ENCODE results near the gene CNTNAP2.

CNTNAP2 gene

GRCh38 chr7:147428075-147428474 is 1311.5 kb downstream of the CNTNAP2 start:
- no peak for DNase-seq

- no peak for DNase-seq
Observed at GRCh38 chr7:147429961-147430360, 1313.4 kb downstream of the CNTNAP2 start.

GRCh38 chr7:147432079-147432478 is 1315.5 kb downstream of the CNTNAP2 start:
- no peak for DNase-seq

- DNase-seq, result no peak
Observed at GRCh38 chr7:147432576-147432975, 1316.0 kb downstream of the CNTNAP2 start.

- DNase-seq, result no peak
Observed at GRCh38 chr7:147436718-147437117, 1320.1 kb downstream of the CNTNAP2 start.

GRCh38 chr7:147438216-147438615 is 1321.6 kb downstream of the CNTNAP2 start:
- DNase-seq, result no peak

GRCh38 chr7:147443942-147444341 is 1327.3 kb downstream of the CNTNAP2 start:
- no peak for DNase-seq

- DNase-seq, result no peak
Observed at GRCh38 chr7:147452816-147453215, 1336.2 kb downstream of the CNTNAP2 start.

GRCh38 chr7:147465223-147465622 is 1348.6 kb downstream of the CNTNAP2 start:
- DNase-seq, result no peak

GRCh38 chr7:147472556-147472955 is 1356.0 kb downstream of the CNTNAP2 start:
- no peak for DNase-seq

GRCh38 chr7:147474862-147475261 is 1358.3 kb downstream of the CNTNAP2 start:
- no peak for DNase-seq

- no peak for DNase-seq
Observed at GRCh38 chr7:147477526-147477925, 1360.9 kb downstream of the CNTNAP2 start.

- DNase-seq, result no peak
Observed at GRCh38 chr7:147478796-147479195, 1362.2 kb downstream of the CNTNAP2 start.

GRCh38 chr7:147483634-147484292 is 1367.2 kb downstream of the CNTNAP2 start:
- DNase-seq, result no peak

- no peak for DNase-seq
Observed at GRCh38 chr7:147485660-147486210, 1369.1 kb downstream of the CNTNAP2 start.

- no peak for DNase-seq
Observed at GRCh38 chr7:147492606-147493005, 1376.0 kb downstream of the CNTNAP2 start.

GRCh38 chr7:147496209-147496608 is 1379.6 kb downstream of the CNTNAP2 start:
- DNase-seq, result no peak

GRCh38 chr7:147497246-147497645 is 1380.6 kb downstream of the CNTNAP2 start:
- DNase-seq, result no peak

GRCh38 chr7:147498081-147498480 is 1381.5 kb downstream of the CNTNAP2 start:
- no peak for DNase-seq

GRCh38 chr7:147509035-147509501 is 1392.5 kb downstream of the CNTNAP2 start:
- DNase-seq, result no peak

GRCh38 chr7:147509541-147510200 is 1393.1 kb downstream of the CNTNAP2 start:
- DNase-seq, result no peak

GRCh38 chr7:147510201-147510542 is 1393.6 kb downstream of the CNTNAP2 start:
- no peak for DNase-seq

GRCh38 chr7:147510923-147511322 is 1394.3 kb downstream of the CNTNAP2 start:
- DNase-seq, result no peak

- no peak for DNase-seq
Observed at GRCh38 chr7:147513451-147513850, 1396.8 kb downstream of the CNTNAP2 start.

Measured in activated CD4-positive, alpha-beta T cell treated with anti-CD3 and anti-CD28 coated beads, Interleukin-2, Interleukin-6, amounts not matched to agents 100 ng/mL and 50 ng/mL, durations not matched to agents 16 hours and 8 hours (primary cell).